ENCODE measurements around the gene GALR3.

The GALR3 gene

GRCh38 chr22:37824674-37825641, 1.8 kb downstream of the GALR3 start:
- DNase-seq, result no peak

GRCh38 chr22:37827056-37827455, 3.9 kb downstream of the GALR3 start:
- no peak for DNase-seq

DNA sequence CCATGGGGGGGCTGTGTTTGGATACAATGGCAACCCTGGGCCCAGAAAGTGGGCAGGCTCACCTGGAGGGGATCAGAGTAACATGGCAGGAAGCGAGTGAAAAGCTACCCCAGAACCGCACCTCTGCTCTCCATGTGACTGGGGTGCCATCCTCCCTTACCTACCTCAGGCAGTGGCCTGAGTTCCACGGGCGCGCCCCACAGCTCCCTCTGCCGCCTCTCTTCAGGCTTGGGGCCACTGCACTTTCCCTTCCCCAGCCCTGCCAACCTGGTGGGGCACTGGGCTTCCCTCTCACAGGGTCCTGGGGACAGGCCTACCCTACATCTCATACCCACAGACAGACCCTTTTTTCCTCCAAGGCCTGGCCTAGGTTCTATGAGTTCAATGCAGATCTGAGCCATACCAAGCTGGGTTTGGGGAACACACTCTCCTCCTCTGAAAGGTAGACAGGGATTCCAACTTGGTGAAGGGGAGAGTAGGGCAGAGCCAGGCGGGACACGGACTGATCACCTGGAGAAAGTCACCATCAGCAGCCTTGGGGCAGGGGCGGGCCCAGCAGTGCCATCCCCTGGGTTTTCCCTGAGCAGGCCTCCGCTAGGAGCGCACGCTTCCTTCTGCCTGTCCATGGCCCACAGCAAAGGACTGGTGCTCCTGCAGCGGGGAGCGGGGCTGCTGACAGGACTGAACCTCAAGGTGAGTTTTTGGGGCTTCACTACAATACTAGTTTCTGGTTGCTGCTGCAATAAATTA, 7.1 kb downstream of the GALR3 start:
- no peak for DNase-seq

DNA sequence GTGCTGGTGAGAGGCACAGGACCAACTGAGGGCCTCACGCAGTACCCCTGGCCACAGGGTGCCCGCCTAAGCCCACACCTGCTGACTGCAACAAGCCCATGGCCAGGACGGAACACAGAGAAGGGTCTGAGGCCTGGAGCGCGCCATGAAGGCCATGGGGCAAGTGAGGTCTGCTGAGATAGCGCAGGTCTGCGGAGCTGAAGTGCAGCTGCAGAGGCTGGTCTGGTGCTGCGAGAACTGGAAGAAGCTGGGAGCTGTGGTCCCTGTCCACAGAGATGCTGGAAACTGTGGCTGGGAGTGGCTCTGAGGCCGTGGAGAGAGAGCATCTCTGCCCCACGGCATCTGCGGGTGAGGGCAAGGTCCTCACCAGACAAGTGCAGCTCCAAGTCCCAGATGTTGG, 8.3 kb downstream of the GALR3 start:
- no peak for DNase-seq

GRCh38 chr22:37832022-37832857, 9.1 kb downstream of the GALR3 start:
- no peak for DNase-seq

DNA sequence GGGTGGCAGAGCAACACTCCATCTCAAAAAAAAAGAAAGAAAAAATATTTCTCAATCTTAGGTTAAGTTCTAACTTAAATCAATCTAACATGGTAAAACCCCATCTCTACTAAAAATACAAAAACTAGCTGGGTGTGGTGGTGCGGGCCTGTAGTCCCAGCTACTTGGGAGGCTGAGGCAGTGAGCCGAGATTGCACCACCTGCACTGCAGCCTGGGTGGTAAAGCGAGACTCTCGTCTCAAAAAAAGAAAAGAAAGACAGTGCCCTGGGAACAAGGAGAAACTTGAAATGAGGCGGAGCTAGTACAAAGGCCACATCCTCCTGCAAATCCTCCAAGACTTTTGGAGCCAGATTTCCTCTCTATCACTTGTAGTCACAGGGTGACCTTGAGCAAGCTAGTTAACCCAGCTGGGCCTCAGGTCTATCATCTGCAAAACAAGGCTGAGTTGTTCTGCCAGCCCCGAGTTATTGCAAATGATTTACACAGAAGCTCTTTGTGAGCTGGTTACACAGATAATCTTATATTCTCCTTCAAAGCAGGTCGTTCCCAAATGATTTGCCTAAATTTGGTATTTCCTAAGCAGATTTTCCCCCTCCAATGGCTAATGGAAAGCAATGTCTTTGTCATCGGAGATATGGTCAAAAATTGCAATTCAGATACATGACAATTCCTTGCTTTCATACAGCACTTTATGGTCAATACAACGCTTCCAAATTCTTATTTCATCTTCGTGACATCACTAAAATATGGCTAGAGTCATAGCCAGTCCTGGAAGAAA, 19.0 kb downstream of the GALR3 start:
- DNase-seq, result no peak

DNA sequence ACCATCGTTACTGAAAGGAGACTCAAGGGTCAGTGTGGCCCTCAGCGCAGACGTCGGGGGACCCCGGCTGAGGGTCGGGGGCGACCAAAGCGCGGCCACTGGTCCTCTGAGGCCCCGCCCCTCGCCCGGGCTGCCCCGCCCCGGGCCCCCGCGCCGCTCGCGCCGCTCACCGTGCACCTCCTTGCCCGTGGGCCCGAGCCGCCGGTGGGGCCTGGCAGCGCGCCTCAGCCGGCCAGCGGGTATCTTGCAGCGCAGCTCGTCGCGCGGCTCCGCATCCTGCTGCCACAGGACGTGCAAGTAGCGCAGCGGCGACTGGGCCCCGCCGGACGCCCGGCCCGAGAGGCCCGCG, 20.5 kb downstream of the GALR3 start:
- DNase-seq, result no peak

DNA sequence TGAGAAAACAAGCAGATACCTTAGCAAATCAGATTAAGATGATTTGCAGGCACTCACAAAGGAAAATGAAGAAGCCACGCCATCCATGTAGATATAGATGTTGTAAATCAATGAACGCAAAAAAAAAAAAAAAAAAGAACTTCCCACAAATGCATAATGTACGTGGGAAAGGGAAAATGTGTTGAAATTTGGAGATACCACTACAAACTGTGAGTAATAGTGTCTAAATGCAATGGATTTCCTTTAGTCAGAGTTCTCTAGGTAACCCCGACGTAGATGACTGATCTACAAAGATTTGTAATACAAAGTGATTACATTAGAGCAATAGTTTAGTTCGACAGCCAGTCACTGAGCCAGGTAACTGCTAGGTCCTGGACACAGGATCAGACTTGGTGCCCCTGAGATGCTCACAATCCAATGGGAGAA, 21.7 kb downstream of the GALR3 start:
- DNase-seq, result no peak

DNA sequence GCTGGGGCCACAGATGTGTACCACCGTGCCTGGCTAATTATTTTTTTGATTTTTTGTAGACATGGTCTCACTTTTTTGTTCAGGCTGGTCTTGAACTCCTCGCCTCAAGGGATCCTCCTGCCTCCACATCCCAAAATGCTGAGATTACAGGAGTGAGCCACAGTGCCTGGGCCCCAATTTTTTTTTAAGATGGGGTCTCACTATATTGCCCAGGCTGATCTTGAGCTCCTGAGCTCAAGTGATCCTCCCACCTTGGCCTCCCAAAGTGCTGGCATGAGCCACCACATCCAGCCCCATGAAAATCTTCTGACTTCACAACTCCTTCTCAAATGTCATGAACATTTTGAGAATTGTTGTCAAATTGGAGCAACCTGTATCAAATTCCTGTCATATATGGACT, 23.3 kb downstream of the GALR3 start:
- no peak for DNase-seq

DNA sequence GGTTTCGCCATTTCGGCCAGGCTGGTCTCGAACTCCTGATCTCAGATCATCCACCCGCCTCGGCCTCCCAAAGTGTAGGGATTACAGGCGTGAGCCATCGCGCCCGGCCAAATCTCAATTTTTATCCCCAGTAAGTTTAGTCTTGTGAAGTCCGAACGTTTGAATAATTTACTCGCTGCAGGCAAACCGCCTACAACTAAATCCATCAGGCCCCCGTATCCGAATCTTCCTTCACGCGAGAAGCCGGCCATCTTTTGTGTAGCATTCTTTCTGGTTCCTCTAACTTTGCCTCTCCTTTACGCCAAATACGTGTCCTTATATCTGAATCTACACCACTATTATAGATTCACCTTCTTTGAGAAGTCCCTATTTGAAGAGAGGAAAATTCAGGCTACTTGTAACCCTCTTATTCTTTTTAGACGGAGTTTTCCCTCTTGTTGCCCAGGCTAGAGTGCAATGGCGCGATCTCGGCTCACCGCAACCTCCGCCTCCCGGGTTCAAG, 25.5 kb downstream of the GALR3 start:
- DNase-seq, result peak; percentile 16

DNA sequence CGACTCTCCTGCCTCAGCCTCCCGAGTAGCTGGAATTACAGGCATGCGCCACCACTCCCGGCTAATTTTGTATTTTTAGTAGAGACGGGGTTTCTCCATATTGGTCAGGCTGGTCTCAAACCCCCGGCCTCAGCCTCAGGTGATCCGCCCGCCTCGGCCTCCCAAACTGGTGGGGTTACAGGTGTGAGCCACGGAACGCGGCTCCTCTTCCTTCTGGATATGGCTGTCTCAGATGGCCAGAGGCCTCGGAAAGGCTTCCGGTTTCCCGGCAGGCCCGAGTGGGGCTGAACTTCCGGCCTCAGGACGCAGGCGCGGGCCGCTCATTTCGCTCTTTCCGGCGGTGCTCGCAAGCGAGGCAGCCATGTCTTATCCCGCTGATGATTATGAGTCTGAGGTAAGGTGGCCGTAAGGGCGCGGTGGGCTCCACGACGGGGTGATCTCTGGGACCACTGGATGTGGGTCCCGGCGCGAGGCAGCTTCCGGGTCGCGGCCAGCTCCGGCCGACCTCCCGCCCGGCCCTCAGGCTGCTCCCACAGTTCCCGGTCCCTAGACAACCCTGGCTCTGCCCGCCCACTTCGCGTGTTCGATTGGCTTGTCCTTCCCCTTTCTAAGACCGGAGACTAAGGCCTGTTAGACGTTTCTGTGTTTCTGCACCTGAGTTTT, 26.0 kb downstream of the GALR3 start, which contains the start of gene EIF3L:
Gene EIF3L (plus strand): TSS at position 331 of the 663 bp plus-strand sequence. CDS start 31 bp downstream, at position 362.
- peak; percentile 81 for DNase-seq

GRCh38 chr22:37850801-37851200, 27.6 kb downstream of the GALR3 start:
- DNase-seq, result no peak

GRCh38 chr22:37852418-37852817, 29.2 kb downstream of the GALR3 start:
- DNase-seq, result no peak

- no peak for DNase-seq
Observed at GRCh38 chr22:37854946-37855345, 31.8 kb downstream of the GALR3 start.

GRCh38 chr22:37855462-37855861, 32.3 kb downstream of the GALR3 start:
- no peak for DNase-seq

DNA sequence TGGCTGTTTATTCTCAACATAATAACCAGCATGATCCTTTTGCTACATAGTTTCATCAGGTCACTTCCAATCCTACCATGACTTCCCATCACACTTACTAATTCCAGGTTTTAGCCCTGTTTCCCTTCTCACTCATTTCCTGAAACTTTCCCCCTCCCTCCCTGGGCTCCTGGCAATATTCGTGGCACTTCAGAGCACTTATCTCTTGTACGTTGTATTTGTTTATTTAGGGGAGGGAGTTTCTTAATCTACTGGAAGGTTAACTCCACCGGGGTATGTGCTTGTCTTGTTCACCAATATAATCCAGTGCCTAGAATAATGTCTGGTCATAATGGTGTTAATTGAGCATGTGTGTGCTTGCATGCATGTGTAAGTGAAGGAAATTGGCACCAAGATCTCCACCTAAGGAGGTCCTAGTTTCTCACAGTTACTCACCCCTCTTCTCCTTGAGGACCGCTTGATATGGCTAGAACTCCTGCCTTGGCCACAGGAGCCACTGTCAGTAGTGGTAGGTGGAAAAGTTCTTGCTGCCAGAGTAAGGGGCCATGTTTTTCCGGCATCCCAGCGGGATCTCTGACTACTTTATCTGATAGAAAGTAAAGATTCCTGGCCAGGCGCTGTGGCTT, 37.7 kb downstream of the GALR3 start:
- no peak for DNase-seq

- no peak for DNase-seq
Observed at GRCh38 chr22:37862570-37863325, 39.6 kb downstream of the GALR3 start.

DNA sequence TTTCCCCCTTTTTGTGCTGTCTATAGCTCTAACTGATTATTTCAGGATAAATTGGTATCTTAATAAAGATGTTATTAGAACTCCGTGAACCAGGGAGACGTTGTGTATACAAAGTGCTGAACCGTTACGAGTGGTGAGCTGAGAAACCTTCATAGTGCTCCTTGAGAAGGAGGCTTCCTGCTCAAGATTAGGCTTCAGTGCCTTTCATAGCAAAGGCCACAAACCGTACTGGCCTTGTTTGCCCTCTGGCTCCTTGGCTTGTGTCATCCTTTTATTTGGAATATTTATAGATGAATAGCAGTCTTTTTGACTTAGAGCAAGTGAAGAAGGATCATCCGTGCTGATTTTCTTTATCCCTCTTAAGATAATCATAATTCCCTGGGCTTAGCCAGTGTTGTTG, 42.3 kb downstream of the GALR3 start:
- no peak for DNase-seq

- DNase-seq, result no peak
Observed at GRCh38 chr22:37870273-37870672, 47.1 kb downstream of the GALR3 start.
